ENCODE results near the gene C22orf42. TPM values are rescaled to one million over a fixed set of nuclear protein-coding genes. Genes with fewer than 3 reads are reported as not detected.

Gene C22orf42
- total and polyA plus RNA-seq, 2 experiments from 2014 or later, result not detected

GRCh38 chr22:32181043-32181442 is 21.9 kb upstream of the C22orf42 start:
- no peaks in the 10 kb centered on the region for H3K36me3 ChIP-seq (replicated peaks; ENCODE audit: insufficient read depth, low read depth)
- H2AFZ ChIP-seq, result no peak overlapping the region
- peaks cover 40% of the 10 kb centered on the region for H3K27me3 ChIP-seq
- no peak for DNase-seq (ENCODE audit: low spot score)
- no peak for TF ChIP-seq EZH2 (IDR thresholded peaks at IDR 0.05; ENCODE audit: borderline replicate concordance)
- TF ChIP-seq CTCF (IDR thresholded peaks at IDR 0.05; ENCODE audit: poor library complexity), result no peak
- TF ChIP-seq EZH2phosphoT487 (IDR thresholded peaks at IDR 0.05; ENCODE audit: low read depth, severe bottlenecking, unreplicated experiment), result no peak
- H3K27ac ChIP-seq, result no peak overlapping the region
- WGBS (ENCODE audit: low lambda C conversion rate, missing lambda C conversion rate), result 86% methylated on average over 6 of the region's 6 CpGs
- no peaks in the 10 kb centered on the region for H4K20me1 ChIP-seq (ENCODE audit: insufficient read depth, poor library complexity, severe bottlenecking)
- no peak overlapping the region for H3K4me3 ChIP-seq
- no peaks in the 10 kb centered on the region for H3K4me1 ChIP-seq (ENCODE audit: insufficient read depth)
- H3K9me2 ChIP-seq (replicated peaks; ENCODE audit: insufficient read depth), result no peaks in the 10 kb centered on the region
- no peaks in the 10 kb centered on the region for H3K9me3 ChIP-seq (ENCODE audit: low read depth)
- no peaks in the 10 kb centered on the region for H3K79me2 ChIP-seq
- H3K4me2 ChIP-seq, result no peak overlapping the region

- no peaks in the 10 kb centered on the region for H3K9me2 ChIP-seq (replicated peaks; ENCODE audit: insufficient read depth)
- TF ChIP-seq CTCF (IDR thresholded peaks at IDR 0.05; ENCODE audit: poor library complexity) (no peak), EZH2phosphoT487 (IDR thresholded peaks at IDR 0.05; ENCODE audit: low read depth, severe bottlenecking, unreplicated experiment) (no peak), EZH2 (IDR thresholded peaks at IDR 0.05; ENCODE audit: borderline replicate concordance) (no peak)
- WGBS (ENCODE audit: low lambda C conversion rate, missing lambda C conversion rate), result 85% methylated on average over 8 of the region's 8 CpGs
Measured at GRCh38 chr22:32177221-32177765, 18.2 kb upstream of the C22orf42 start.

GRCh38 chr22:32175683-32176644 is 16.9 kb upstream of the C22orf42 start:
- H3K4me3 ChIP-seq, result no peak overlapping the region
- no peak for TF ChIP-seq CTCF (IDR thresholded peaks at IDR 0.05; ENCODE audit: poor library complexity)
- no peak for TF ChIP-seq EZH2 (IDR thresholded peaks at IDR 0.05; ENCODE audit: borderline replicate concordance)
- TF ChIP-seq EZH2phosphoT487 (IDR thresholded peaks at IDR 0.05; ENCODE audit: low read depth, severe bottlenecking, unreplicated experiment), result no peak
- H3K36me3 ChIP-seq (replicated peaks; ENCODE audit: insufficient read depth, low read depth), result no peaks in the 10 kb centered on the region
- H2AFZ ChIP-seq, result no peak overlapping the region
- WGBS (ENCODE audit: low lambda C conversion rate, missing lambda C conversion rate), result 10% methylated on average over 65 of the region's 73 CpGs
- H3K9me2 ChIP-seq (replicated peaks; ENCODE audit: insufficient read depth), result no peaks in the 10 kb centered on the region
- no peak overlapping the region for H3K27ac ChIP-seq
- no peaks in the 10 kb centered on the region for H3K9me3 ChIP-seq (ENCODE audit: low read depth)
- H3K79me2 ChIP-seq, result no peaks in the 10 kb centered on the region
- no peak for DNase-seq (ENCODE audit: low spot score)
- H3K4me2 ChIP-seq, result peak overlapping the region; percentile 76
- no peaks in the 10 kb centered on the region for H3K4me1 ChIP-seq (ENCODE audit: insufficient read depth)
- no peaks in the 10 kb centered on the region for H4K20me1 ChIP-seq (ENCODE audit: insufficient read depth, poor library complexity, severe bottlenecking)
- H3K27me3 ChIP-seq, result peaks cover 59% of the 10 kb centered on the region

More at GRCh38 chr22:32177221-32177765, 18.2 kb upstream of the C22orf42 start:
- no peak overlapping the region for H2AFZ ChIP-seq
- H3K36me3 ChIP-seq (replicated peaks; ENCODE audit: insufficient read depth, low read depth), result no peaks in the 10 kb centered on the region
- peaks cover 64% of the 10 kb centered on the region for H3K27me3 ChIP-seq
- no peaks in the 10 kb centered on the region for H3K4me1 ChIP-seq (ENCODE audit: insufficient read depth)
- H3K9me3 ChIP-seq (ENCODE audit: low read depth), result no peaks in the 10 kb centered on the region
- H3K79me2 ChIP-seq, result no peaks in the 10 kb centered on the region
- no peak overlapping the region for H3K4me3 ChIP-seq
- no peak overlapping the region for H3K4me2 ChIP-seq
- H3K27ac ChIP-seq, result no peak overlapping the region
- no peak for DNase-seq (ENCODE audit: low spot score)
- H4K20me1 ChIP-seq (ENCODE audit: insufficient read depth, poor library complexity, severe bottlenecking), result no peaks in the 10 kb centered on the region
